Brain pericyte (primary cell): ENCODE measurements around the gene EPHB1.
"Not testable (repeated sequence)": the region's sequence is repeated elsewhere in the genome, so short reads cannot be mapped to it uniquely, and the experiment has no call there.

Source experiments
- DNase-seq: peaks from one replicate; pipeline ENCODE4 v3.0.0-alpha.2; 2012; ENCODE audit warnings: low read depth, low spot score

EPHB1 gene

DNA sequence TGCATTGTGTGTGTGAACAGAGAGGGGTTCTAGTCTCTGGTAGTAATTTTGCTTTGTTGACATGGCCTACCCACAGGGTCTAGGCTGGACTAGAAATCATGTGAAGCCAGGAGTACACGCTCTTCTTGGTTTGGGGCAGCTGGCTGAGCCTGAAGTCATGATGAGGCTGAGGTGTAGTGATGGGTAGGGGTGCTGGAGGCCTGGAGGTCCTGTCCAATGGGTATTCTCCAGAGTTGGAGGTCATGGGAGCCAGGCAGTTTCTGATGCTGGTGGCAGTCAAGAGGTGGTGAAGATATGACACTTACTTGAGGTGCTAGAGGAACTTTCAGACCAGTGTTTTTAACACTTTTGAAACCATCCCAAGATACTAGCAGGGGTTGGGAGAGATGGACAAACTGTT is 18.5 kb upstream of the EPHB1 start:
- DNase-seq, result no peak

DNA sequence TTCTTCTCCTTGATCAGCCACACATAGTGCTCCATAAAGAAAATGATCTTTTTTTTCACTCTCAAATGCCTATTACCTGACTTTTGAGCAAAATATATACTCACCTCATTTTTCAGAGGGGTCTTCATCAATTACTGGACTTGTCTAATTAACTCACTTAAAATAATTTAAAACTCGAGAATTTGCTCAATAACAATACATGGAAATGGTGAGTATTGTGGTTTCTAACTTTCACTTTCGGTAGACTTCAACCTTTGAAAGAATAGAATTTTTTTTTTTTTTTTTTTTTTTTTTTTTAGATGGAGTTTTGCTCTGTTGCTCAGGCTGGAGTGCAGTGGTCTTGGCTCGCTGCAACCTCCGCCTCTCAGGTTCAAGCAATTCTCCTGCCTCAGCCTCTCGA is 17.7 kb upstream of the EPHB1 start:
- DNase-seq, result no peak

DNA sequence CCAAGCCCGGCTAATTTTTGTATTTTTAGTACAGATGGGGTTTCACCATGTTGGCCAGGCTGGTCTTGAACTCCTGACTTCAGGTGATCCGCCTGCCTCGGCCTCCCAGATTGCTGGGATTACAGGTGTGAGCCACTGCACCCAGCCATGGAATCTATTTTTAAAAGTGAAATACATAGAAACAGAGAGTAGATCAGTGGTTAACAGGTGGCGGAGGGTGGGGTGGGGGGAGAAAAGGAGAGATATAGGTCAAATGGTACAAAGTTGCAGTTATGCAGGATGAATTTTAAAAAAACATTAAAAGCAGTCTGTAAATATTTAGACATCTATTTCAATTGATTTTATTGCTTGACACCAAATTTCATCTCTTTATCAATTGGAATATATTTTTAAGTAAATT is 6.8 kb upstream of the EPHB1 start:
- DNase-seq, result not testable (repeated sequence)

DNA sequence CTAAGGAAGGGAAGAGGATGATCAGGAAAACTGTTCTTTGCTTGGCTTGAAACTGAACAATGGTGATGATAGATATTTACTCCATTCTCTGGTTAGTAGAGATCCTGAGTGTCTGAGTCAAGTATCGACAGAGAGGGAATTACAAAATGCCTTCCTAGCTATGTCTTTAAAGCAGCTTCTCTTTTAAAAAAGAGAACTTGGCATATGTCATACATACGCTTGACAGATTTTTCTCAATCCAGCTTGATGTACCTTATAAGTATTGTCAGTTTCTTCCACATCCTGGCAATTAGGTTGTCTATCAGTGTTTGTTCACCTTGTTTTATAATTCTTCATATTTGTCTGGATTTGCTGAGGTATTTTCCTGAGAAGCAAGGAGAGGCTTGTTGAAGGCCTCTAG is 5.0 kb upstream of the EPHB1 start:
- no peak for DNase-seq

DNA sequence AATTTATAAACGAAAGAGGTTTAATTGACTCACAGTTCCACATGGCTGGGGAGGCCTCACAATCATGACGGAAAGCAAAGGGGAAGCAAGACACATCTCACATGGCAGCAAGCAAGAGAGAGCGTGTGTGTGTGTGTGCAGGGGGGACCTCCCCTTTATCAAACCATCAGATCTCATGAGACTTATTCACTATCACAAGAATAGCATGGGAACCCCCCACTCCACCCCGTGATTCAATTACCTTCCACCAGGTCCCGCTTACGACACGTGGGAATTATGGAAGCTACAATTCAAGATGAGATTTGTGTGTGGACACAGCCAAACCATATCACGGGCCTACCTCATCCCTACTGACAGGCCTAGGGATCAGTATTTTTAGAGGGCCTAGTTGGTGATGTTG is 3.1 kb upstream of the EPHB1 start:
- DNase-seq, result no peak

DNA sequence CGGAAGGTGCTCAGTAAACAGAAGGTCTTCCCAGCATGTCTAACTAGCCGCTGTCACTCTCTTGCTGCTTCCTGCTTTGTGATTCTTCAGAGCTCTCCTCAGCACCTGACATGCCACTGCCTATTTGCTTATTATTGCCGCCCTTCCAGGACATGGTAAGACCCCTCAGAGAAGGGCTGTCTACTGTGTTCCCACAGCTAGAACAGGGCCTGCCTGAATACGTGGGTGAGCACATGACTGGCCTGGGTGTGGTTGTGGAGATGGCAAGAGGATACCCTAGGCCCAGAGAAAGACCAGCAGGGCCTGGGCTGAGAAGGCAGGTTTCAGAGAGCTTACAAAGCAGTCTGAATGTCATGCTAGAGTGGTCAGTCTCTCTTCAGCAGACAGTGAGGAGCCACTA is 2.4 kb upstream of the EPHB1 start:
- DNase-seq, result no peak

DNA sequence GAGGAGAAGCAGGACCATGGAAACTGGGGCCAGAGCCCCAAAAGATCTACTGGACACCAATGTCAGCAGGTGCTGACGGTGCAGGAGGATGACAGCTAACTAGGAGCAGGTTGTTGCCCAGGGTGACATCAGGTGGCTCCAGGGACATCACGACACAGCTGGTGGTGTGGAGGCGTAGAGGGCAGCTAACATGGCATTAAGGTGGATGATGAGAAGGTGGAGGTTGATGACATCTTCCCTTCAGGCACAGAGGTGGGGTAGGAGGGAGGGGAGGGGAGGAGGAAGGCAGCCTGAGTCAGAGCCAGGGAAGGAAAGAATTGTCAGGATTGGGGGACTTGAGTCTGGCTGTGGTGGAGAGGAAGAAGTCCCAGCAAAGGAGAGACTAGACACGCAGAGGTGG is 1.5 kb upstream of the EPHB1 start:
- DNase-seq, result no peak

DNA sequence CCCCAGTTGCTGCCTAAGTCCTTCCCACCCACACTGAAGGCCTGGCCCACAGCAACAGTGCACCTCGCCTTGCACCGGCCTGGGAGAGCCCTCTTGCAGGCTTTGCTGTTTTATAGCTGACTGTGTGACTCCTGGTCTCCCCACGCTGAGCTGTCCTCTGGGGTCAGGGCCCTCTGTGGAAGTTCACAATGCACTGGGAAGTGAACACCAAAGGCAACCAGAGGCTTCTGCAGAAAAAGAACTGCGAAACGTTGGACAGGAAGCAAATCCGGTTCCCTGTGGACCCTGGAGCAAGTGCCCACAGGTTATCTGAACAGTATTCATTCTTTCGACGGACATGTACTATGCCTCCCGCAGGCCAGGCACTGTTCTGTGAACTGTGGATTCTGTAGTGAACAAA is 737 bp upstream of the EPHB1 start:
- DNase-seq, result no peak

DNA sequence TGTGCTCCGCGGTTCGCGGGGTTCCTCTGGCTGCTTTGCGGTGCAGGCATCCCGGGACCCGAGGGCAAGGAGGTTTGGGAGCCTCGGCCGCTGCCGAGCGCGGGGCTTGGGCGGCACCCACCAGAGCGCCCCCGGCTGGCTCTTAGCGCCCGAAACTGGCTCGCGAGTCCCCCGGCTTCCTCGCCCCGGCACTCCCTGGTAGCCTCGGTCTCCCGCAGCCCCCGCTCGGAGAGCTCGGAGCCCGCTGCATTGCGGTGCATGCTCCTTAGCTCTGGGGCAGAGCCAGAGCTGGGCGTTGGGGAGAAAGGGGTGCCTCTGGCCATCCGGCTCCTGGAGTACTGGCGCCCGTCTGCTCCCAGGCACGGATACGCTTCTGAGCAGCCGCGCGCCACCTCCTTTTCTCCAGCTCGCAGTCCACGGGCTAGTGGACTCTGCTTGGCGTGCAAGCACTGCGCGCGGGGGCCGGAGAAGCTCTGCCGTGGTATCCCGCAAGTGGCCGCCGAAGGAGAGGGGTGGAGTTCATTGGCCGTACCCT is 753 bp downstream of the EPHB1 start:
- no peak for DNase-seq

DNA sequence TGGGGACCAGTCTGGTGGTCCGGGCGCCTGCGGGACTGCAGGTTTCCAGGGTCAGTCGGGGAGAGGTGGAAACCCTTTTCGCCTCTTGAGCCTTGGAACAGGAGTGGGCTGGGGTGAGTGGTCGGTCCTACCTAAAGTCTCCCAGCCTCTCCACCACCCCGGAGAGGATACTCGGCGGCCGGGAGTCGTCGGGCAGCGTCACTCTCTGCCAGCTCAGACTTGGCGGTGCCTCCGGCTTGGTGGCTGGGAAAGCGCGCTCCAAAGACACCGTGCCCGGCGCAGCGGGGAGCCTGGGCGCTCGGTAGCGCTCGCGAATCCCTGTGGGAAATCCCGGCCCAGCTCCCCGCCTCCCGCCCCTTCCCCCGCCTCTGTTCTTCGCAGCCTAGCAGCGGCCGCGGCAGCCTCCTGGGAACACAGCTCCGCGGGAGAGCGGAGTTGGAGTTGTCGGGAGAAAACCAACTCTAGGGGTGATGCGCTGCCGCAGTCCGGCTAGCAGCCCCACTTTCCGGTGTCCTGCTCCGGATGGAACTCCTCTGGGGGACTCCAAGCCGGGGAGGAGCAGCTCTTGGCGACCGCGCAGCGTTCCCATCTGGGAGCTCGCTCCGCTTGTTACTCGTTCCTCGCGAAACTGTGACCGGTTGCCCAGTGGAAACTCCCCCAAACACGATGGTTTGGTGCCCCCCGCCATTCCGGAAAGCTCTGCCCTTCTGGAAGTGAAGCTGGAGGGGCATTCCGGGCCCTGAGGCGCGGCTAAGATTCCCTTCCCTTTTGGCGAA is 1.4 kb downstream of the EPHB1 start:
- no peak for DNase-seq

DNA sequence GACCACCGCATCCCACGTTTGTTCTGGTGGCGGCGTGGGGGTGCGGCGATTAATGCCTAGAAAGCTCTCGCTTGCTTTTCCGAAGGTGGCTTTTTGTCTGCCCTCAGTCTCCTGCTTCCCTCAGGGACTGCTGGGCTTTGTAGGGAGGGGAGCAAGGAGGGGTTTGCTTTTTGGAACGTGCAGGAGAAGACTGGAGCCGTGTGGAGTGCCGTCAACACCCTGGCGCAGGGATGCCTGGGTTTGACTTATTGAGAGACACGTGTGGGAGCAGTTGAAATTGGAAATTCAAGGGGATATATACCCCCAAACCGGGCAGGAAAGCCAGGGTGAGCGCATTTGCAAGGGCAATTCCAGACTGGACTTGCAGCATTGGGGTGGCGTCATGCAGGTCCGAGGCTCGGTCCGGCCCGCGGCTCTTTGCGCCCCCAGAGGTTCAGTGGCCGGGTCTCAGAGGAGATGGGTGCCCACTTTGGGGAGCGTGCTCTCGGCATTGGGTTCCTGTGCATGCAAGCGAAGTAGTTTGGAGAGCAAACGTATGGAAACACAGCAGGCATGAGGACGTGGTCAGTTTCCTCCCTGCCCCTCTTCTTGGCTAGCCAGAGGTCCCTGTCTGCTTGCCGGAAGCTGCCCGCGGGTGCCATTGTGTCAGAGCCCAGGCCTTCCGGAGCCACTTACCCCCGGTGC is 2.1 kb downstream of the EPHB1 start:
- DNase-seq, result no peak

DNA sequence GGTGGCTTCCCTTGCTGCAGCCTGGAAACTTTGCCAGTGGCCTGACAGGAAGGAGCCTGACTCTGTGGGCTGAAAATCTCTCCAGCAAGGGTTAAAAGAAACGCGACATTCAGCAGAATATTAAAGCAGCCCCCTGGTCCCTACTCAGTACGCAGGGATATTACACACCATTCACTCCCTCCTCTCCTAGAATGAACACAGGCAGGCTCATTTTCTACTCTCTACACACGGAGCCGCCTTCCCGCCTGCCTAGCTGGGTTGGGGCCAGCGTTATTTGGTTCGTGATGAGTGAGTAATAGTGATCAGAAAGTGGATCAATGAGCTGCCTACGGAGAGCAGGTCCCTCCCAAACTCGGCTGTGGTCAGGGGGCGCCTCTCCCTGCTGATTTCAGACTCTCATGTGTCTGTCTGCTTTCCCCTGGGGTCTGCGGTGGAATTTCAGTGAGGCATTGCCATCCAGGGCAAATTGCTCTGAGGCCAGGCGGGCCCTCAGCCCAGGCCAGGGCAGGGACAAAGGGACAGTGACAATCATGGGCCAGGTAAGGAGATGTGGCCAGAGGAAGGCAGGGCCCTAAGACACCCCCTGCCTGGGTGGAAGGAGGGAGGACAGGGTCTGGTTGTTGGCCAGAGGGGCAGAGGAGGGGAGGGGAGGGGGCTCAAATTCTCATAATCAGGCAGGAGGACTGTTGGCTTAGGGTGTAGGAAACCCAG is 2.8 kb downstream of the EPHB1 start:
- DNase-seq, result no peak

DNA sequence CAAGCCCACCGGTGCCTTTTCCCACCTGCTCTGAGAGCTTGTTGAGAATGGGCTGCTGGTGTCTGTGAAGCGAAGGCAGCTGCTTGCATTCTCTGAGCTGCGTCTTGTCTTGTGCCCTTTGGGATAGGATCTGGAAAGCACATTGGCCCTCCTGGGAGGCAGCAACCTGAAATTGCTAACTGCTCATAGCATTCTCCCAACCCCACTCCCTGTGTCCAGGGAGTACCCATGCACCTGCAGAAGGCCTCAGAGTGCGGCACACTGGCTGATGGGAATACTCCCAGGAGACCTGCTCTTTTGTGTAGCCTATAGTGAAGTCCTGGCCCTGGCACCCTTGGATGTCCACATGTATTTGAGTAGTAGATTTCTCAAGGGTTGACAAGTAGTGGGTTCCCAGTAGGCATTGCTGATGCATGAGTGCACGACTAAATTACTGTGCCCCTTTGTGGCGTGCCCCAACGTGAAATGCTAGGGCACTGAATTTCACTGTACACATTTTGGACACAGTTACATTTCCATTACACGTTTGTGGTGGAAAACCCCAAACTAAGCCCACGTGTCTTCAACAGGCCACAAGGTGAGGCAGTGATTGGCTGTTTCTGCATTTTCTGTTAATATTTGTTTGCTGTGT is 3.7 kb downstream of the EPHB1 start:
- DNase-seq, result no peak

DNA sequence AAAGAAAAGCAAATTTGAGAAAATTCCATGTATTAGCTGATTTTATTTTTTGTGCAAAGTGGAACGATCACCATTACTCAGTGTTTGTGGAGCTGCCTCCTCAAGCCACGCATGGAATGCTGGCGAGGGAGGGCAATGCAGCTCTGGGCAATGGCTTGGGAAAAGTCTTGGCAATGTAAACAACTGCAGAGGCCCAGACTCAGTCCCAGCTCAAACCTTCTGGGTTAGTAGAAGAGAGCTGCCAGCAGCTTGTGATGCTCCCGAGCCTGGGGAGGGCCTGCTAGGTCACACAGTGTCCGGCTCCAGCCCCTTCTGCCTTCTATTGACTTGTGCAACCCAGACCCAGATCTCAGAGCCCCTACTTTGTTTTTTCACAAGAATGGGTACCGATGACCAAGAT is 4.3 kb downstream of the EPHB1 start:
- no peak for DNase-seq

DNA sequence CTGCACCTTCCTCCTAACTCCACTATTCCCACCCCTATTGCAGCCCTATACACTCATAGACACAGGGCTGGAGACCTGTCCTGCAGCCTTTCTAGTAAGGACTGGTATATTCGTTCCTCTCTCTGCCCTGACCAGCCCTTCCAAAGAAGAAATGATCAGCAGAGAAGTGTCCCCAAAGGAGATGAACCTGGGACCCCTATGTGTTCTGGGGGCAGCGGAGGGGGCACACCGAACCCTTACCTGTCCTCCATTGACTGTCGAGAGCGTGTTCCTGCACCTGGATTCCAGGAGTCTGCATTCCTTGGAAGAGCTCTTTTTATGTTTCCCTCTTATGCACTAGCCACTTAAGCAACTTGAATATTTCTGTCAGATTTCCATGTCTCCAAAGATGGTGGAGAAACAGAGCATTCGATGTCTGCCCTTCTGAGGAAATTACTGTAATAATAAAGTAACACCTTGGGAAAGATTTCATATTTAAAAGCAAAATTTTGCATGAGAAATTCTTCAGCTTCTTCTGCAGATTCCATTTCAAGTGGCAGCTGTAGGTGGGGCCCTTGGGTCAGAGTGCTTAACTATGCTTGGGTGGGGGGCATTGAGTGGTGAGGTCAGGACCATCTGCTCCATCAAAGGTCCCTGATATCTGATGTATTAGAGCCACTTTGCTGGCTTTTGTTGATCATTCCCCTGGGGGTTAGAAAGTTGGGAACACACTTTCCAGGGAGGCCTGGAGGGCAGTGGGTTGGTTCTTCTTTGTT is 6.3 kb downstream of the EPHB1 start:
- DNase-seq, result no peak

DNA sequence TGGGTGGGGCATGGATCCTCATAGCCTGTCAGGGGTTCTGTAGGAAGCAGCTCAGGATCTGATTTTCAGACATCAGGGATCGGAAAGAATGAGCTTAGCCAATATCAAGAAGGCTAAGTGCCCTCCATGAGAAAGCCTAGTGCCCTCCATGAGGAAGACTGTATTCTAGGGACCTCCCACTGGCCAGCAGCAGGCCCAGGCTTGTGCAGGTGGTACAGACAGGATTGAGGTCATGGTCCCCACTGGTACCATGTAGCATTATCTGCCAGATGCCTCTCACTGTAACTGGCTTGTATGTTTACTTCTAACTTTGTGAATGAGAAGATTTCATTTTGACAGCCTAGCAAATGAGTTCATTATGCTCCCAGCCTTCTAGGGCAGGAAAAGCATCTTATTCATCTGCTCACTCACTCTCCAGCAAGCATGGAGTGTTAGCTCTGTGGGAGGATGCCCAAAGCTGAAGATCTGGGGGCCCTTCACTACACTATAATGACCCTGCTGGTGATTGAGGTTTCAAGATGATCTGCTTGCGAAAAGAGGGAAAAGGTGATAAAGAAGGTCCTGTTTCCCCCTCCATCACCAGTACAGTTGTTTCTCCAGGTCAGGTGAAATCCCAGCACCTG is 7.5 kb downstream of the EPHB1 start:
- DNase-seq, result no peak

DNA sequence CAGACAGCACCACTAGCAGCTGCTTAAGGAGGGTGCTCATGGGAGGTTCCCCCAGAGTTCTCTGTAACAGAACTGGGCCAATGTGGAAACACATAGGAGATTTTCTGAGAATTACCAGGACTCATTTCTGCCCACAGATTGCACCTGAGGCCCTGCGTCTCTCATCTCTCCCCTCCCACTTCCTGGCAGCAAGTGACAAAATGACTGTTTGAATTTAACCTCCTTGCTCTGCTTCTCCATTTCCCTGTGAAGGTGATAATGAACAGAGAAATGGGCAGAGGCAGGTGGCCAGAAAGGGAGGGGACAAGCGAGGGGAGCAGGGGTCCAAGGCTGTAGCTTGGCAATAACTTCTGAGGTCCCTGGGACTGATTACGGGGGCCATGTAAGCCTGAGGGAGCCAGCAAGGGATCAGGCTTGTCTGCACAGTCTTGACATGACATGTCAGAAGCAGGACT is 8.0 kb downstream of the EPHB1 start:
- no peak for DNase-seq

DNA sequence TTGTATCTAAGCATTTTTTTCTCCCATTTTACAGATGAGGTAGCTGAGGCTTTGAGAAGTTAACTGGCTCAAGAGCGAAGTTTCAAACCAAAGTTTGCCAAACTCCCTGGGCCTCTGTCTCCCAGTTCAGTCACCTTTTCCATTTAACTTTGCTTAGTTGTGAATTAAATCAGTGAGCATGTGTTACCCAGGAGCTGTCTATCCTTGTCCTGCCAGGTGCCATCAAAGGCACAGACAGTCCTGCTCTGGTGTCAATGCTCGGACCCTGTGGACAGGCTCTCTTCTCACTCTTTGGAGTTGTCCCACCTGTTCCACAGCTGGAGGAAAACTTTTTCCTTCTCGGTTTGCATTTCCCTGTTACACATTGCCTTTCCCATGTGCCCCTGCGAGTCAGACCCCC is 8.6 kb downstream of the EPHB1 start:
- no peak for DNase-seq

DNA sequence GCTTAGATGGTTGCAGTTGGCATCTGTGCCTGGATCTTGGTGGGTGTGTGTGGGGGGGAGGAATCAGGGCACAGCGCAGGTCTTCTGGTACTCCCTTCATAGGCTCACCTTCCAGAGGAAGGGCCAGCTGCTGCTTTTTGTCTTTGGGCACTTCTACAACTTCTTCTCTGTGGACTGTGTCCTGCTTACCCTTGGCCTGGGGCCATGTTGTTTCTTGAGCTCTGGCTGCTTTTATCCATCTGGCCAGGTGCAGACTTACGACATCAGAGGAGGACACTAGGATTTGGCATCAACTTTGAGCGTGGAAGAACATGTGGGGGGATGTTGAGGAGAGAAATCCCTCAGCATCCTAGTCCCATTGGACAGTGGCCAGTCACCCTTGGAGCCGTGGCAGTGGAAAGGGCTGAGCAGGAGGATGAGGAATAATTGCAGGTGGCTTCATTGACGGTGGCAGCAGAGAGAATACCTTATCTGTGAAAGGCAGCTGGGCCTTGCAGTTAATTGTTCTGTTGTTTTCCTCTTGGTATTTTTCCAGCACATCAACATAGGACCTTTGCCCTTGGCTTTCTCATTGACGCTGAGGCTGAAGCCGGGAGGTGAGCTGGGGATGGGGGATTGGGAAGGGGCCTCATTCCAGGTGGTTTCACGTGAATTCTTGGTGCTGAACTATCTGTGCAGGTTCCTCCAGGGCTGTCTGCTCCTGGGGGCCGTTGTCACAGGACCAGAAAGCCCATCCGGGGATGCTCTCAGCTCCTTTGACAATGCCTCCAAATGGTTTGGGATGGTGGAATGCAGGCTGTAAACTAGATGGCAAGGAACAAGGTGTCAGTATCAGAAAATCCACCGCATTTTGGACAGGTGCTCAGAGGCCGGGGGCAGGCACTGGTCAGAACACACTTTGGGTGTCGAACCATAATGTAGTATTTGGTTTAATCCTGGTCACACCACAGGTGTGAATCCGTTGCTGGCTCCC is 9.7 kb downstream of the EPHB1 start:
- DNase-seq, result no peak

DNA sequence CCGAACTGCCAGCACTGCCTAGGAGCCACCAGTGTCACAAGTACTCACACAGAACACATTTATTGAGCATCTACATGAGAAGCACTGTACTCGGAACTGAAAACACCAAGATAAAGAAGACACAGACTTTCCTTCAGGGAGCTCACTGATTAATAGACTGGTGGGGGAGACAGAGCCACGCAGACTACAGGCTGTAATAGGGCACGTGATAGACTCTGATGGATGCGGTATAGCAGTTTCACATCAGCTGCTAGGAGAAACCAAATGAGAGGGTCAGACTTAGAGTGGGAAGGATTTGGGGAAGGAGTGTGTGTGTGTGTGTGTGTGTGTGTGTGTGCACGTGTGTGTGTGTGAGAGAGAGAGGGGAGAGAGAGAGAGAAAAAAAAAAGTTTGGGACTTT is 12.1 kb downstream of the EPHB1 start:
- DNase-seq, result no peak
